ENCODE data around the gene FIGNL2. TPM values are rescaled to one million over a fixed set of nuclear protein-coding genes. Genes with fewer than 3 reads are reported as not detected.

FIGNL2 gene
- total RNA-seq, 2 experiments from 2014 or later = 1.2 to 1.3 TPM

GRCh38 chr12:51836041-51836826 is 12.3 kb downstream of the FIGNL2 start:
- no peak for TF ChIP-seq CTCF (IDR thresholded peaks at IDR 0.05)
- H3K27ac Mint-ChIP-seq = no peak overlapping the region
- Histone ChIP-seq H3K27me3 (ENCODE audit: control insufficient read depth in 1 of 2, insufficient read depth in 2 of 2, low read length in 2 of 2) (peaks cover 15 to 23% of the 10 kb centered on the region in 2 experiments), H3K4me1 (ENCODE audit: insufficient read depth, low read length) (peaks cover 15% of the 10 kb centered on the region), H3K4me3 (ENCODE audit: low read length) (no peak overlapping the region), H3K9me3 (ENCODE audit: control insufficient read depth in 1 of 2, insufficient read depth in 1 of 2, low read length in 2 of 2) (peaks cover 0 to 5% of the 10 kb centered on the region in 2 experiments), H3K27ac (ENCODE audit: low read depth in 1 of 2, low read length in 2 of 2) (no peak overlapping the region), H3K36me3 (ENCODE audit: insufficient read depth, low read length) (no peaks in the 10 kb centered on the region)
- no peaks in the 10 kb centered on the region for H3K9me3 Mint-ChIP-seq
- ATAC-seq (ENCODE audit: poor library complexity) (no peak), DNase-seq (no peak)
- H3K27me3 Mint-ChIP-seq = peaks cover 51% of the 10 kb centered on the region
- H3K36me3 Mint-ChIP-seq (ENCODE audit: low read depth) = no peaks in the 10 kb centered on the region
- no peak overlapping the region for H3K4me3 Mint-ChIP-seq
- peaks cover 14% of the 10 kb centered on the region for H3K4me1 Mint-ChIP-seq (ENCODE audit: low read depth)
- intact Hi-C loops (cut with DNase I, micrococcal nuclease) = no loop called here
- ChIA-PET POLR2A (interaction anchor here (1.0 kb wide), 1 partner anchor 41 kb away, joined by 3 read pairs; no protein-coding TSS in a partner anchor), CTCF (no interaction called here)

DNA sequence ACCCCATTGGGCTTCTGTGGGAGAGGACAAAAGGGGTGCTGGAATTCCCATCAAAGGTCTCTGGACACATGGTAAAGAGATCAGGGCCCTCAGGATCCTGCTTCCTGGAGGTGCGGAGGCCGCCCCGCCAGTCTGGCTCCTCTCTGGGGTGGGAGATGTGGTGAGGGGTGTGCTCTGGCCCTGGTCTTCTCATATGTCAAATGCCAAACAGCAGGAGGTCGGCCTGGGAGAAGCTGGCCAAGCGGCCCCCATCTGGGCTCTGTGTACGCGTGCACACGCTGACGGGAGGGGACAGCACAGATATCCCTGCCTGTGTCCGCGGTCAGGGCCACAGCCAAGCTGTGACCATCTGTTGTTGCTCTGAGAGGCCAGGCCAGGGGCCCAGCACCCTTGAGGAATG is 14.1 kb downstream of the FIGNL2 start:
- CTCF ChIA-PET = no interaction called here
- no peak for TF ChIP-seq CTCF (IDR thresholded peaks at IDR 0.05)
- Histone ChIP-seq H3K27ac (ENCODE audit: low read depth in 1 of 2, low read length in 2 of 2) (no peak overlapping the region), H3K9me3 (ENCODE audit: control insufficient read depth in 1 of 2, insufficient read depth in 1 of 2, low read length in 2 of 2) (peaks cover 0 to 5% of the 10 kb centered on the region in 2 experiments), H3K4me1 (ENCODE audit: insufficient read depth, low read length) (peaks cover 15% of the 10 kb centered on the region), H3K36me3 (ENCODE audit: insufficient read depth, low read length) (no peaks in the 10 kb centered on the region), H3K4me3 (ENCODE audit: low read length) (no peak overlapping the region), H3K27me3 (ENCODE audit: control insufficient read depth in 1 of 2, insufficient read depth in 2 of 2, low read length in 2 of 2) (peaks cover 12 to 19% of the 10 kb centered on the region in 2 experiments)
- ATAC-seq (ENCODE audit: poor library complexity) (no peak), DNase-seq (no peak)
- POLR2A ChIA-PET = no interaction called here
- Mint-ChIP-seq H3K4me3 (no peak overlapping the region), H3K27ac (no peak overlapping the region), H3K36me3 (ENCODE audit: low read depth) (no peaks in the 10 kb centered on the region), H3K27me3 (peaks cover 51% of the 10 kb centered on the region), H3K9me3 (no peaks in the 10 kb centered on the region), H3K4me1 (ENCODE audit: low read depth) (peaks cover 14% of the 10 kb centered on the region)
- intact Hi-C loops (cut with DNase I, micrococcal nuclease) = no loop called here

DNA sequence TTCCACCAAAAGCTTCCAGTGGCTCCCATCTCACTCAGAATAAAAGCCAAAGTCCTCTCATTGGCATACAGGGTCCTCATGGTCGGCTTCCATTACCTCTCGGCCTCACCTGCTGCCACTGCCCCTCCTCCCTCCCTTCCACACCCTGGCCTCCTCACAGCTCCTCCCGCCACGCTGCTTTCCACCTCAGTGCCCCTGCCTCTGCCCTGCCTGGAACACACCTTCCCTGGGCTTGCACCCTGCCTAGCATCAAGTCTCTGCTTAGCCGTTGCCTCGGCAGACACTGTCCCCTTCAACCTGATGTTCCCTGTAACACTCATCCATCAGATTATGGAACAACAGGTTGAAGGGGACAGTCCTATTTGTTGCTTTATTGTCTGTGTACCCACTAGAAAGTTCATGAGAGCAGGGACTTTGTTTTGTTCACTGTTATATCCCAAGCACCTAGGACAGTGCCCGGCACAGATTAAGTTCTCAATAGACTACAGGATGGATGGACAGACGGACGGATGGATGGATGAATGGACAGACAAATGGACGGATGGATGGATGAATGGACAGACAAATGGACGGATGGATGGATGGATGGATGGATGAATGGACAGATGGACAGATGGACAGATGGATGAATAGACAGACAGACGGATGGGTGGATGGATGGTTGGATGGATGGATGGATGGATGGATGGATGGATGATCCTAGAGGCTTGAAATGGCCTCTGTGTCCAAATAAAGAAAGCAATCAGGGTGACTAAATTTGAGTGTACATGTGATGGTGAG is 14.9 kb downstream of the FIGNL2 start:
- Mint-ChIP-seq H3K4me3 (no peak overlapping the region), H3K36me3 (ENCODE audit: low read depth) (no peaks in the 10 kb centered on the region), H3K4me1 (ENCODE audit: low read depth) (peaks cover 15% of the 10 kb centered on the region), H3K27me3 (peaks cover 45% of the 10 kb centered on the region), H3K27ac (no peak overlapping the region), H3K9me3 (no peaks in the 10 kb centered on the region)
- Histone ChIP-seq H3K36me3 (ENCODE audit: insufficient read depth, low read length) (no peaks in the 10 kb centered on the region), H3K27ac (ENCODE audit: low read depth in 1 of 2, low read length in 2 of 2) (no peak overlapping the region), H3K9me3 (ENCODE audit: control insufficient read depth in 1 of 2, insufficient read depth in 1 of 2, low read length in 2 of 2) (peaks cover 0 to 5% of the 10 kb centered on the region in 2 experiments), H3K27me3 (ENCODE audit: control insufficient read depth in 1 of 2, insufficient read depth in 2 of 2, low read length in 2 of 2) (peaks cover 12 to 19% of the 10 kb centered on the region in 2 experiments), H3K4me3 (ENCODE audit: low read length) (no peak overlapping the region), H3K4me1 (ENCODE audit: insufficient read depth, low read length) (peaks cover 15% of the 10 kb centered on the region)
- no peak for DNase-seq
- no peak for ATAC-seq (ENCODE audit: poor library complexity)
- POLR2A ChIA-PET = interaction anchor here (2.9 kb wide), 1 partner anchor 13 kb away, joined by 14 read pairs; no protein-coding TSS in a partner anchor
- CTCF ChIA-PET = no interaction called here
- TF ChIP-seq CTCF (IDR thresholded peaks at IDR 0.05) = no peak
- intact Hi-C loops (cut with DNase I, micrococcal nuclease) = no loop called here

Data from CD4-positive, alpha-beta T cell (primary cell).